CD1c-positive myeloid dendritic cell (primary cell): Measurements from ENCODE around the gene PRDM2.
A peak's percentile ranks its signal among the peaks of the same experiment; 100 is the strongest.

Source experiments
- DNase-seq: peaks from one replicate; pipeline ENCODE4 v3.0.0-alpha.2; 2016; ENCODE audit errors: extremely low spot score

PRDM2 gene

GRCh38 chr1:13732971-13733667 is 33.1 kb downstream of the PRDM2 start:
- DNase-seq, result peak; percentile 31

- DNase-seq, result no peak
Observed at GRCh38 chr1:13733711-13734110, 33.7 kb downstream of the PRDM2 start.

- no peak for DNase-seq
Observed at GRCh38 chr1:13735168-13735930, 35.4 kb downstream of the PRDM2 start.

- DNase-seq, result no peak
Observed at GRCh38 chr1:13737398-13737797, 37.4 kb downstream of the PRDM2 start.

- no peak for DNase-seq
Observed at GRCh38 chr1:13746342-13746741, 46.4 kb downstream of the PRDM2 start.

GRCh38 chr1:13748610-13749505 is 48.9 kb downstream of the PRDM2 start:
- DNase-seq, result peak; percentile 99

GRCh38 chr1:13749543-13750341 is 49.8 kb downstream of the PRDM2 start:
- peak; percentile 77 for DNase-seq

GRCh38 chr1:13751458-13751871 is 51.5 kb downstream of the PRDM2 start:
- DNase-seq, result no peak

GRCh38 chr1:13751985-13752384 is 52.0 kb downstream of the PRDM2 start:
- DNase-seq, result no peak

GRCh38 chr1:13752852-13753251 is 52.9 kb downstream of the PRDM2 start:
- no peak for DNase-seq

GRCh38 chr1:13753636-13754402 is 53.8 kb downstream of the PRDM2 start:
- peak; percentile 34 for DNase-seq

GRCh38 chr1:13754510-13755103 is 54.6 kb downstream of the PRDM2 start:
- no peak for DNase-seq

- DNase-seq, result no peak
Observed at GRCh38 chr1:13756557-13757315, 56.7 kb downstream of the PRDM2 start.

GRCh38 chr1:13757693-13758092 is 57.7 kb downstream of the PRDM2 start:
- no peak for DNase-seq

- DNase-seq, result no peak
Observed at GRCh38 chr1:13759072-13759471, 59.1 kb downstream of the PRDM2 start.

- DNase-seq, result no peak
Observed at GRCh38 chr1:13760340-13760739, 60.4 kb downstream of the PRDM2 start.

- no peak for DNase-seq
Observed at GRCh38 chr1:13760921-13761320, 60.9 kb downstream of the PRDM2 start.

- no peak for DNase-seq
Observed at GRCh38 chr1:13761883-13762282, 61.9 kb downstream of the PRDM2 start.

GRCh38 chr1:13762642-13763041 is 62.7 kb downstream of the PRDM2 start:
- DNase-seq, result no peak

GRCh38 chr1:13763222-13763621 is 63.2 kb downstream of the PRDM2 start:
- no peak for DNase-seq
